GM23248 (cell line): ENCODE results near the gene KCTD4. TPM values are rescaled to one million over a fixed set of nuclear protein-coding genes. Genes with fewer than 3 reads are reported as not detected.

Experiments used
- DNase-seq: peaks from one replicate; pipeline ENCODE4 v3.0.0-alpha.2; 2015
- H2AFZ ChIP-seq: fragments of 200-600 bp; sonication (generic); 2 replicates; pipeline ENCODE4 v1.6.1; 2016; ENCODE audit warnings: antibody characterized with exemption
- H3F3A ChIP-seq: fragments of 200-600 bp; sonication (generic); 2 replicates; pipeline ENCODE4 v1.6.1; 2016; ENCODE audit warnings: mild to moderate bottlenecking, antibody characterized with exemption, mixed run types; ENCODE audit not compliant: insufficient read depth
- H3K27ac ChIP-seq: fragments of 200-600 bp; sonication (generic); 2 replicates; pipeline ENCODE4 v1.5.1; 2016; ENCODE audit warnings: mild to moderate bottlenecking
- H3K27me3 ChIP-seq: fragments of 200-600 bp; sonication (generic); replicated peaks from 2 replicates; pipeline ENCODE4 v1.6.1; 2016; ENCODE audit warnings: mild to moderate bottlenecking; ENCODE audit not compliant: insufficient read depth
- H3K36me3 ChIP-seq: fragments of 200-600 bp; sonication (generic); 2 replicates; pipeline ENCODE4 v1.6.1; 2016; ENCODE audit warnings: low read depth, mild to moderate bottlenecking
- H3K4me1 ChIP-seq: fragments of 200-600 bp; sonication (generic); 2 replicates; pipeline ENCODE4 v1.6.1; 2016; ENCODE audit warnings: mild to moderate bottlenecking; ENCODE audit not compliant: insufficient read depth
- H3K4me2 ChIP-seq: fragments of 200-600 bp; sonication (generic); one replicate; pipeline ENCODE4 v1.6.1; 2016; ENCODE audit warnings: mild to moderate bottlenecking; ENCODE audit not compliant: unreplicated experiment
- H3K4me3 ChIP-seq: fragments of 200-600 bp; sonication (generic); 2 replicates; pipeline ENCODE4 v1.5.1; 2016; ENCODE audit warnings: mild to moderate bottlenecking
- H3K79me2 ChIP-seq: fragments of 200-600 bp; sonication (generic); 2 replicates; pipeline ENCODE4 v1.6.1; 2016; ENCODE audit warnings: mild to moderate bottlenecking; ENCODE audit not compliant: insufficient read depth
- H3K9ac ChIP-seq: fragments of 200-600 bp; sonication (generic); 2 replicates; pipeline ENCODE4 v1.6.1; 2016; ENCODE audit warnings: mild to moderate bottlenecking
- H3K9me2 ChIP-seq: fragments of 200-600 bp; sonication (generic); 2 replicates; pipeline ENCODE4 v1.6.1; 2016; ENCODE audit warnings: mixed run types, mild to moderate bottlenecking, moderate library complexity; ENCODE audit not compliant: insufficient read depth
- H3K9me3 ChIP-seq: fragments of 200-600 bp; sonication (generic); one replicate; pipeline ENCODE4 v1.6.1; 2017; ENCODE audit warnings: low read depth
- H4K20me1 ChIP-seq: fragments of 200-600 bp; sonication (generic); 2 replicates; pipeline ENCODE4 v1.6.0; 2016; ENCODE audit not compliant: insufficient read depth
- EZH2 ChIP-seq: fragments of 200-600 bp; sonication (generic); IDR thresholded peaks from 2 replicates; pipeline ENCODE4 v1.6.1; 2018; ENCODE audit warnings: antibody characterized with exemption, mild to moderate bottlenecking; ENCODE audit not compliant: insufficient read depth, poor library complexity, severe bottlenecking
- EZH2phosphoT487 ChIP-seq: fragments of 200-600 bp; sonication (generic); IDR thresholded peaks from 2 replicates; pipeline ENCODE4 v1.6.1; 2018; ENCODE audit warnings: antibody characterized with exemption, moderate library complexity, mild to moderate bottlenecking, low read depth; ENCODE audit not compliant: insufficient read depth
- WGBS, 2 experiments: methylation state at CpG; one replicate each; pipeline ENCODE4 v1.1.6; 2015 to 2017; ENCODE audit warnings: low lambda C conversion rate in 2 of 2, low coverage in 1 of 2; ENCODE audit errors: missing lambda C conversion rate in 2 of 2; 5-methylcytosine and 5-hydroxymethylcytosine counted together
- in situ Hi-C: fragments of 300-500 bp; cut with MboI; formaldehyde crosslinking; loops from 2 replicates; pipeline ENCODE4 v1.15.0; 2020
- polyA plus RNA-seq: library from polyadenylated mRNA; unstranded; fragments of >200 nt; fragmentation: Nextera tagmentation; extraction: Ambion mirVana; gene quantifications from 2 replicates; pipeline ENCODE4 v1.2.1, GENCODE V29; 2016
- total RNA-seq: library from RNA; depleted of rRNA; stranded (reverse); fragments of >200 nt; shearing (Covaris generic); gene quantifications from 2 replicates; pipeline ENCODE4 v1.2.3, GENCODE V29; 2014

KCTD4 gene
- total and polyA plus RNA-seq, 2 experiments from 2014 or later, result 0.65 to 2.1 TPM

- DNase-seq, result peak; percentile 35
- no peaks in the 10 kb centered on the region for H3K36me3 ChIP-seq
- H3K9me3 ChIP-seq, result no peaks in the 10 kb centered on the region
- TF ChIP-seq EZH2 (no peak), EZH2phosphoT487 (no peak)
- no peak overlapping the region for H3K4me3 ChIP-seq
- no peaks in the 10 kb centered on the region for H3K27me3 ChIP-seq
- no peaks in the 10 kb centered on the region for H3K9me2 ChIP-seq
- in situ Hi-C loops, result no loop called here
- peaks cover 16% of the 10 kb centered on the region for H3F3A ChIP-seq
- H3K4me1 ChIP-seq, result peaks cover 27% of the 10 kb centered on the region
- no peaks in the 10 kb centered on the region for H4K20me1 ChIP-seq
- no peak overlapping the region for H2AFZ ChIP-seq
- peaks cover 13% of the 10 kb centered on the region for H3K79me2 ChIP-seq
- 53 to 61% methylated on average over 1 of the region's 1 CpG for WGBS, 2 experiments
- H3K4me2 ChIP-seq, result no peak overlapping the region
- peak overlapping the region; percentile 30 for H3K27ac ChIP-seq
- no peak overlapping the region for H3K9ac ChIP-seq
These were observed 30.9 kb upstream of the KCTD4 start for GRCh38 chr13:45231722-45232121.

GRCh38 chr13:45231305-45231704 lies 30.5 kb upstream of the KCTD4 start:
- TF ChIP-seq EZH2, result no peak
- TF ChIP-seq EZH2phosphoT487, result no peak
- Histone ChIP-seq H3K4me2 (no peak overlapping the region), H3K79me2 (peaks cover 13% of the 10 kb centered on the region), H3K27ac (peak overlapping the region; percentile 30), H3F3A (peaks cover 11% of the 10 kb centered on the region), H2AFZ (no peak overlapping the region), H4K20me1 (no peaks in the 10 kb centered on the region), H3K9me2 (no peaks in the 10 kb centered on the region), H3K9me3 (no peaks in the 10 kb centered on the region), H3K36me3 (no peaks in the 10 kb centered on the region), H3K4me3 (no peak overlapping the region), H3K27me3 (no peaks in the 10 kb centered on the region), H3K4me1 (peaks cover 23% of the 10 kb centered on the region), H3K9ac (no peak overlapping the region)
- DNase-seq, result no peak
- WGBS, 2 experiments, result 93 to 95% methylated on average over 4 of the region's 4 CpGs
- in situ Hi-C loops, result no loop called here

- Histone ChIP-seq H3K36me3 (no peaks in the 10 kb centered on the region), H3K4me1 (peaks cover 19% of the 10 kb centered on the region), H3K79me2 (peaks cover 13% of the 10 kb centered on the region), H3K9ac (no peak overlapping the region), H3K4me3 (no peak overlapping the region), H3K27ac (no peak overlapping the region), H3K9me2 (no peaks in the 10 kb centered on the region), H3K27me3 (no peaks in the 10 kb centered on the region), H4K20me1 (no peaks in the 10 kb centered on the region), H2AFZ (no peak overlapping the region), H3F3A (peaks cover 10% of the 10 kb centered on the region), H3K4me2 (no peak overlapping the region), H3K9me3 (no peaks in the 10 kb centered on the region)
- no peak for DNase-seq
- TF ChIP-seq EZH2, result no peak
- TF ChIP-seq EZH2phosphoT487, result no peak
- in situ Hi-C loops, result no loop called here
- WGBS, 2 experiments, result 98 to 100% methylated on average over 4 of the region's 4 CpGs
These were observed 28.3 kb upstream of the KCTD4 start for GRCh38 chr13:45229172-45229571.

GRCh38 chr13:45228002-45228401 lies 27.2 kb upstream of the KCTD4 start:
- H4K20me1 ChIP-seq, result no peaks in the 10 kb centered on the region
- H3K27ac ChIP-seq, result no peak overlapping the region
- DNase-seq, result no peak
- no peaks in the 10 kb centered on the region for H3K27me3 ChIP-seq
- H3K36me3 ChIP-seq, result no peaks in the 10 kb centered on the region
- in situ Hi-C loops, result no loop called here
- WGBS, 2 experiments, result 97 to 98% methylated on average over 5 of the region's 5 CpGs
- peaks cover 19% of the 10 kb centered on the region for H3F3A ChIP-seq
- no peak for TF ChIP-seq EZH2
- no peak for TF ChIP-seq EZH2phosphoT487
- H2AFZ ChIP-seq, result no peak overlapping the region
- no peaks in the 10 kb centered on the region for H3K9me2 ChIP-seq
- no peak overlapping the region for H3K9ac ChIP-seq
- no peak overlapping the region for H3K4me2 ChIP-seq
- H3K9me3 ChIP-seq, result no peaks in the 10 kb centered on the region
- H3K4me3 ChIP-seq, result no peak overlapping the region
- peaks cover 28% of the 10 kb centered on the region for H3K4me1 ChIP-seq
- peaks cover 7% of the 10 kb centered on the region for H3K79me2 ChIP-seq

- WGBS, 2 experiments, result 79 to 84% methylated on average over 3 of the region's 3 CpGs
These were observed 25.2 kb upstream of the KCTD4 start for GRCh38 chr13:45226024-45226423.

More at GRCh38 chr13:45226024-45226423, 25.2 kb upstream of the KCTD4 start:
- Histone ChIP-seq H3K4me1 (peaks cover 28% of the 10 kb centered on the region), H3K27me3 (no peaks in the 10 kb centered on the region), H3K9me3 (no peaks in the 10 kb centered on the region), H4K20me1 (no peaks in the 10 kb centered on the region), H3K9me2 (no peaks in the 10 kb centered on the region), H2AFZ (no peak overlapping the region), H3K9ac (no peak overlapping the region), H3F3A (peaks cover 19% of the 10 kb centered on the region), H3K27ac (no peak overlapping the region), H3K4me2 (no peak overlapping the region), H3K4me3 (no peak overlapping the region), H3K79me2 (peaks cover 7% of the 10 kb centered on the region), H3K36me3 (no peaks in the 10 kb centered on the region)
- no peak for DNase-seq
- in situ Hi-C loops, result no loop called here
- no peak for TF ChIP-seq EZH2
- no peak for TF ChIP-seq EZH2phosphoT487
